GM12878 (cell line): ENCODE data around the gene DTNBP1. TPM values are rescaled to one million over a fixed set of nuclear protein-coding genes. Genes with fewer than 3 reads are reported as not detected.

Experiments used
- ATAC-seq: fragments of 200-7000 bp; cut with Tn5 transposase; 3 replicates; pipeline ENCODE4 v1.9.1; 2020; ENCODE audit warnings: mild to moderate bottlenecking, moderate library complexity
- BruUV-seq: library from RNA; stranded (reverse); fragments of 400-500 nt; replicated peaks from 2 replicates; lab custom pipeline; 2021; lab: Mats Ljungman, UMichigan
- CTCF ChIA-PET: fragments of 300-600 bp; sonication (Branson Sonifier 250); formaldehyde crosslinking; extraction: SDS; loops from one replicate; lab custom pipeline; 2021; ENCODE audit warnings: inconsistent platforms; lab: Yijun Ruan, JAX
- POLR2A ChIA-PET: fragments of 350-600 bp; formaldehyde crosslinking; extraction: SDS; loops from one replicate; lab custom pipeline; 2021; ENCODE audit warnings: inconsistent platforms; lab: Charles Lee
- RAD21 ChIA-PET: fragments of 300-600 bp; sonication (Branson Sonifier 250); formaldehyde crosslinking; loops from one replicate; lab custom pipeline; 2023; ENCODE audit warnings: antibody characterized with exemption; ENCODE audit not compliant: unreplicated experiment; lab: Charles Lee
- SMC1A ChIA-PET: fragments of 300-600 bp; sonication (Branson Sonifier 250); formaldehyde crosslinking; loops from one replicate; lab custom pipeline; 2023; ENCODE audit not compliant: unreplicated experiment, uncharacterized antibody; lab: Charles Lee
- DNase-seq: peaks from one replicate; pipeline ENCODE4 v3.0.0-alpha.2; 2011; ENCODE audit warnings: low read depth, low spot score
- FAIRE-seq: peaks from 3 replicates; lab custom pipeline; 2011; peaks lifted over from hg19 to GRCh38; lab: Jason Lieb, UNC
- H2AFZ ChIP-seq: 2 replicates; pipeline ENCODE4 v1.6.0; 2011; ENCODE audit warnings: low read depth, low read length, control low read depth; ENCODE audit not compliant: control insufficient read depth
- H3K27ac ChIP-seq: 2 replicates; pipeline ENCODE4 v1.5.1; 2011; ENCODE audit warnings: control low read depth; ENCODE audit not compliant: control insufficient read depth, insufficient read depth
- H3K27me3 ChIP-seq, 2 experiments: replicated peaks in 1 of 2; 2 replicates each; pipeline versions ENCODE4 v1.6.0 to v1.6.1; 2011; ENCODE audit warnings: low read length in 1 of 2; ENCODE audit not compliant: control insufficient read depth in 2 of 2, insufficient read depth in 2 of 2
- H3K36me3 ChIP-seq, 2 experiments: 2 replicates each; pipeline ENCODE4 v1.5.1; 2011; ENCODE audit warnings: low read length in 1 of 2; ENCODE audit not compliant: control insufficient read depth in 2 of 2, insufficient read depth in 2 of 2
- H3K4me1 ChIP-seq: 2 replicates; pipeline ENCODE4 v1.6.1; 2011; ENCODE audit warnings: mild to moderate bottlenecking, low read length, moderate library complexity, mixed read lengths; ENCODE audit not compliant: control insufficient read depth, insufficient read depth
- H3K4me2 ChIP-seq: 2 replicates; pipeline ENCODE4 v1.6.0; 2011; ENCODE audit warnings: control low read depth; ENCODE audit not compliant: control insufficient read depth, insufficient read depth
- H3K4me3 ChIP-seq: fragments of 200-600 bp; sonication (generic); 2 replicates; pipeline ENCODE4 v1.5.1; 2016
- H3K79me2 ChIP-seq: 2 replicates; pipeline ENCODE4 v1.6.0; 2011; ENCODE audit warnings: low read length; ENCODE audit not compliant: control insufficient read depth, insufficient read depth
- H3K9ac ChIP-seq: 2 replicates; pipeline ENCODE4 v1.8.0; 2011; ENCODE audit warnings: low read length, control low read depth, mixed read lengths; ENCODE audit not compliant: control insufficient read depth, insufficient read depth
- H3K9me3 ChIP-seq: replicated peaks from 3 replicates; pipeline ENCODE4 v1.5.1; 2011; ENCODE audit warnings: mild to moderate bottlenecking, low read length; ENCODE audit not compliant: control insufficient read depth, insufficient read depth
- H4K20me1 ChIP-seq: 2 replicates; pipeline ENCODE4 v1.6.0; 2011; ENCODE audit not compliant: control insufficient read depth, insufficient read depth
- BMI1 ChIP-seq: fragments of 450-650 bp; IDR thresholded peaks from 2 replicates; pipeline ENCODE4 v1.6.1; 2016; ENCODE audit warnings: mild to moderate bottlenecking, moderate library complexity, borderline replicate concordance
- CREM ChIP-seq: IDR thresholded peaks from 2 replicates; pipeline ENCODE4 v1.6.1; 2014; ENCODE audit warnings: antibody characterized with exemption, low read depth
- HDGF ChIP-seq: fragments of 450-650 bp; IDR thresholded peaks from 2 replicates; pipeline ENCODE4 v1.6.1; 2016; ENCODE audit warnings: antibody characterized with exemption
- SMAD1 ChIP-seq: fragments of 450-650 bp; IDR thresholded peaks from 2 replicates; pipeline ENCODE4 v1.6.1; 2018; ENCODE audit warnings: mild to moderate bottlenecking, low read depth; ENCODE audit not compliant: partially characterized antibody
- SUZ12 ChIP-seq: fragments of 200-600 bp; sonication (generic); IDR thresholded peaks from one replicate; pipeline ENCODE4 v1.6.1; 2018; ENCODE audit warnings: antibody characterized with exemption, mild to moderate bottlenecking; ENCODE audit not compliant: unreplicated experiment
- WGBS: methylation state at CpG from one replicate; pipeline ENCODE4 v1.1.6; 2016; ENCODE audit warnings: low lambda C conversion rate; ENCODE audit not compliant: insufficient replicate concordance, insufficient coverage; ENCODE audit errors: missing lambda C conversion rate; 5-methylcytosine and 5-hydroxymethylcytosine counted together
- in situ Hi-C: fragments of 300-500 bp; cut with MboI; formaldehyde crosslinking; loops from 9 replicates; pipeline ENCODE4 v1.14.3; 2018; ENCODE audit warnings: mixed read lengths
- intact Hi-C: fragments of 100-400 bp; cut with micrococcal nuclease; formaldehyde crosslinking; loops from one replicate; pipeline ENCODE4 v1.14.2; 2022; ENCODE audit not compliant: unreplicated experiment
- polyA plus RNA-seq, 11 experiments: library from polyadenylated mRNA; depleted of rRNA in 4 of 11; unstranded in 6 of 11; stranded (reverse) in 5 of 11; fragments of >200 nt; fragmentation: Nextera tagmentation in 4 of 11; fragmentation: Illumina TruSeq in 1 of 11; extraction: Ambion mirVana in 4 of 11; extraction: Trizol in 1 of 11; gene quantifications; 1 replicate in 1 of 11; 2 replicates in 10 of 11; pipeline versions ENCODE4 v1.2.1 to v1.2.3, GENCODE V29; 2011 to 2016; ENCODE audit warnings: inconsistent platforms in 2 of 11, missing spikeins in 2 of 11, low read depth in 1 of 11
- total RNA-seq, 4 experiments: library from RNA; depleted of rRNA in 3 of 4; stranded (reverse); fragments of >200 nt in 3 of 4; fragmentation: Illumina TruSeq in 1 of 4; extraction: Trizol in 1 of 4; gene quantifications; 2 replicates each; pipeline versions ENCODE4 v1.2.1 to v1.2.3, GENCODE V29; 2013 to 2021
- TF ChIP-seq, protein P1 (sequence below): fragments of 450-650 bp; formaldehyde crosslinking; IDR thresholded peaks from 2 replicates; pipeline ENCODE4 v1.5.0; 2022; ENCODE audit warnings: mild to moderate bottlenecking, missing genetic modification characterization

DTNBP1 gene
- total and polyA plus RNA-seq, 10 of the 15 experiments (the other 5 are each of a cell fraction or from before 2014, with no cell fraction given): 7.1 to 40.3 (median 20.1) TPM

GRCh38 chr6:15595461-15596173 is 67.2 kb downstream of the DTNBP1 start:
- POLR2A ChIA-PET: interaction anchor here (1.0 kb wide), 1 partner anchor 25 kb away, joined by 3 read pairs; no protein-coding TSS in a partner anchor
- no peak for DNase-seq
- Histone ChIP-seq H3K79me2 (no peaks in the 10 kb centered on the region), H3K9ac (no peak overlapping the region), H3K27me3 (no peaks in the 10 kb centered on the region), H3K27ac (no peak overlapping the region), H2AFZ (no peak overlapping the region), H3K4me1 (no peaks in the 10 kb centered on the region), H3K9me3 (no peaks in the 10 kb centered on the region), H3K36me3 (no peaks in the 10 kb centered on the region; a peak in 1 of 4 replicates), H3K4me3 (no peak overlapping the region), H4K20me1 (no peaks in the 10 kb centered on the region), H3K4me2 (no peak overlapping the region)
- TF ChIP-seq HDGF (no peak), BMI1 (no peak), SMAD1 (no peak), SUZ12 (no peak), CREM (no peak)
- TF ChIP-seq, protein P1, sequence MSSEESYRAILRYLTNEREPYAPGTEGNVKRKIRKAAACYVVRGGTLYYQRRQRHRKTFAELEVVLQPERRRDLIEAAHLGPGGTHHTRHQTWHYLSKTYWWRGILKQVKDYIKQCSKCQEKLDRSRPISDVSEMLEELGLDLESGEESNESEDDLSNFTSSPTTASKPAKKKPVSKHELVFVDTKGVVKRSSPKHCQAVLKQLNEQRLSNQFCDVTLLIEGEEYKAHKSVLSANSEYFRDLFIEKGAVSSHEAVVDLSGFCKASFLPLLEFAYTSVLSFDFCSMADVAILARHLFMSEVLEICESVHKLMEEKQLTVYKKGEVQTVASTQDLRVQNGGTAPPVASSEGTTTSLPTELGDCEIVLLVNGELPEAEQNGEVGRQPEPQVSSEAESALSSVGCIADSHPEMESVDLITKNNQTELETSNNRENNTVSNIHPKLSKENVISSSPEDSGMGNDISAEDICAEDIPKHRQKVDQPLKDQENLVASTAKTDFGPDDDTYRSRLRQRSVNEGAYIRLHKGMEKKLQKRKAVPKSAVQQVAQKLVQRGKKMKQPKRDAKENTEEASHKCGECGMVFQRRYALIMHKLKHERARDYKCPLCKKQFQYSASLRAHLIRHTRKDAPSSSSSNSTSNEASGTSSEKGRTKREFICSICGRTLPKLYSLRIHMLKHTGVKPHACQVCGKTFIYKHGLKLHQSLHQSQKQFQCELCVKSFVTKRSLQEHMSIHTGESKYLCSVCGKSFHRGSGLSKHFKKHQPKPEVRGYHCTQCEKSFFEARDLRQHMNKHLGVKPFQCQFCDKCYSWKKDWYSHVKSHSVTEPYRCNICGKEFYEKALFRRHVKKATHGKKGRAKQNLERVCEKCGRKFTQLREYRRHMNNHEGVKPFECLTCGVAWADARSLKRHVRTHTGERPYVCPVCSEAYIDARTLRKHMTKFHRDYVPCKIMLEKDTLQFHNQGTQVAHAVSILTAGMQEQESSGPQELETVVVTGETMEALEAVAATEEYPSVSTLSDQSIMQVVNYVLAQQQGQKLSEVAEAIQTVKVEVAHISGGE (CRISPR knock-in tag): no peak
- BruUV-seq: no TSS peak
- RAD21 ChIA-PET: no interaction called here
- intact Hi-C loops: no loop called here
- CTCF ChIA-PET: interaction anchor here (1.0 kb wide), 1 partner anchor 9 kb away, joined by 3 read pairs; no protein-coding TSS in a partner anchor
- ATAC-seq: no peak
- WGBS: 91% methylated on average over 7 of the region's 7 CpGs
- in situ Hi-C loops: no loop called here
- SMC1A ChIA-PET: interaction anchor here (1.0 to 2.6 kb wide), 6 partner anchors 9 to 20 kb away, joined by 3 to 7 read pairs (median 4); no protein-coding TSS in a partner anchor
- FAIRE-seq: no peak
